Hepatocyte (in vitro differentiated cells): Measurements from ENCODE around the gene CALB2. TPM values are rescaled to one million over a fixed set of nuclear protein-coding genes. Genes with fewer than 3 reads are reported as not detected.
A peak's percentile ranks its signal among the peaks of the same experiment; 100 is the strongest.

Experiments
- DNase-seq: peaks from one replicate; pipeline ENCODE4 v3.0.0-alpha.2; 2016; ENCODE audit warnings: low spot score
- H2AFZ ChIP-seq: fragments of 200-600 bp; sonication (generic); 2 replicates; pipeline ENCODE4 v1.6.0; 2016; ENCODE audit warnings: antibody characterized with exemption, mild to moderate bottlenecking
- H3K27ac ChIP-seq: fragments of 200-600 bp; sonication (generic); 2 replicates; pipeline ENCODE4 v1.5.1; 2016; ENCODE audit warnings: mild to moderate bottlenecking
- H3K27me3 ChIP-seq: fragments of 200-600 bp; sonication (generic); 2 replicates; pipeline ENCODE4 v1.6.1; 2016
- H3K36me3 ChIP-seq: fragments of 200-600 bp; sonication (generic); replicated peaks from 2 replicates; pipeline ENCODE4 v1.5.1; 2016; ENCODE audit warnings: low read depth; ENCODE audit not compliant: insufficient read depth
- H3K4me1 ChIP-seq: fragments of 200-600 bp; sonication (generic); 2 replicates; pipeline ENCODE4 v1.5.1; 2016; ENCODE audit warnings: mild to moderate bottlenecking, moderate library complexity; ENCODE audit not compliant: insufficient read depth
- H3K4me2 ChIP-seq: fragments of 200-600 bp; sonication (generic); 2 replicates; pipeline ENCODE4 v1.6.0; 2016
- H3K4me3 ChIP-seq: fragments of 200-600 bp; sonication (generic); 2 replicates; pipeline ENCODE4 v1.5.1; 2016; ENCODE audit warnings: mild to moderate bottlenecking
- H3K79me2 ChIP-seq: fragments of 200-600 bp; sonication (generic); 2 replicates; pipeline ENCODE4 v1.6.0; 2017; ENCODE audit warnings: mild to moderate bottlenecking
- H3K9me2 ChIP-seq: fragments of 200-600 bp; sonication (generic); replicated peaks from 2 replicates; pipeline ENCODE4 v1.6.0; 2017; ENCODE audit warnings: mild to moderate bottlenecking; ENCODE audit not compliant: insufficient read depth
- H3K9me3 ChIP-seq: fragments of 200-600 bp; sonication (generic); 2 replicates; pipeline ENCODE4 v1.5.1; 2016; ENCODE audit warnings: low read depth, mild to moderate bottlenecking
- H4K20me1 ChIP-seq: fragments of 200-600 bp; sonication (generic); 2 replicates; pipeline ENCODE4 v1.6.0; 2016; ENCODE audit warnings: mild to moderate bottlenecking; ENCODE audit not compliant: insufficient read depth, poor library complexity, severe bottlenecking
- EZH2 ChIP-seq: fragments of 200-600 bp; sonication (generic); IDR thresholded peaks from 2 replicates; pipeline ENCODE4 v1.6.1; 2016; ENCODE audit warnings: antibody characterized with exemption, mild to moderate bottlenecking, borderline replicate concordance
- EZH2phosphoT487 ChIP-seq: fragments of 200-600 bp; sonication (generic); IDR thresholded peaks from one replicate; pipeline ENCODE4 v1.6.1; 2018; ENCODE audit warnings: antibody characterized with exemption, mild to moderate bottlenecking, low read depth, moderate library complexity; ENCODE audit not compliant: unreplicated experiment, severe bottlenecking
- WGBS: methylation state at CpG from one replicate; pipeline ENCODE4 v1.1.6; 2016; ENCODE audit warnings: low lambda C conversion rate; ENCODE audit errors: missing lambda C conversion rate; 5-methylcytosine and 5-hydroxymethylcytosine counted together
- polyA plus RNA-seq: library from polyadenylated mRNA; unstranded; fragments of >200 nt; fragmentation: Nextera tagmentation; extraction: Ambion mirVana; gene quantifications from 2 replicates; pipeline ENCODE4 v1.2.1, GENCODE V29; 2016
- total RNA-seq: library from RNA; depleted of rRNA; stranded (reverse); fragments of >200 nt; gene quantifications from 2 replicates; pipeline ENCODE4 v1.2.3, GENCODE V29; 2014
- TF ChIP-seq, protein P1 (sequence below): fragments of 200-600 bp; sonication (generic); IDR thresholded peaks from 2 replicates; pipeline ENCODE4 v1.5.1; 2016; ENCODE audit warnings: antibody characterized with exemption, mild to moderate bottlenecking; ENCODE audit not compliant: poor library complexity

Gene CALB2
- total and polyA plus RNA-seq, 2 experiments from 2014 or later: 2.3 to 6.5 TPM

DNA sequence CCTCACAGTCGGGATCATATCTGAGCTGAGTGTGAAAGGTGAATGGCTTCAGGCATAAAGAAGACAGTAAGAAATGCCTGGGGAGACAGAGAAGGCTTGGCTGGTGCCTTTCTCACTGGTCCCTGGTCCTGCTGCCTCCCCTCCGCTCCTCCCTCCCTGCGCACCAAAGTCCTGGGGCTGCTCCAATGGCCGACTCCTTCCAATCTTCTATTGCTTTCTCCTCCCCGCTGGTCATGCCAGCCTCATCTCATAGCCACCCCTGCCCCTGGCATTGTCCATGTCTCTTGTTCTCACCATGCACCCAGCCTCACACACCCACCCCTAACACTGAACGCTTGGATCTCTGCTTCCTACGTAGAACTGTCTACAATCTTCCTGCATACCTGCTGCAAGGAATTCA, 65.3 kb downstream of the CALB2 start:
- TF ChIP-seq EZH2phosphoT487: no peak
- TF ChIP-seq, protein P1, sequence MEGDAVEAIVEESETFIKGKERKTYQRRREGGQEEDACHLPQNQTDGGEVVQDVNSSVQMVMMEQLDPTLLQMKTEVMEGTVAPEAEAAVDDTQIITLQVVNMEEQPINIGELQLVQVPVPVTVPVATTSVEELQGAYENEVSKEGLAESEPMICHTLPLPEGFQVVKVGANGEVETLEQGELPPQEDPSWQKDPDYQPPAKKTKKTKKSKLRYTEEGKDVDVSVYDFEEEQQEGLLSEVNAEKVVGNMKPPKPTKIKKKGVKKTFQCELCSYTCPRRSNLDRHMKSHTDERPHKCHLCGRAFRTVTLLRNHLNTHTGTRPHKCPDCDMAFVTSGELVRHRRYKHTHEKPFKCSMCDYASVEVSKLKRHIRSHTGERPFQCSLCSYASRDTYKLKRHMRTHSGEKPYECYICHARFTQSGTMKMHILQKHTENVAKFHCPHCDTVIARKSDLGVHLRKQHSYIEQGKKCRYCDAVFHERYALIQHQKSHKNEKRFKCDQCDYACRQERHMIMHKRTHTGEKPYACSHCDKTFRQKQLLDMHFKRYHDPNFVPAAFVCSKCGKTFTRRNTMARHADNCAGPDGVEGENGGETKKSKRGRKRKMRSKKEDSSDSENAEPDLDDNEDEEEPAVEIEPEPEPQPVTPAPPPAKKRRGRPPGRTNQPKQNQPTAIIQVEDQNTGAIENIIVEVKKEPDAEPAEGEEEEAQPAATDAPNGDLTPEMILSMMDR: no peak
- TF ChIP-seq EZH2: no peak
- Histone ChIP-seq H3K79me2 (no peaks in the 10 kb centered on the region), H3K4me3 (no peak overlapping the region), H3K4me1 (no peaks in the 10 kb centered on the region), H3K9me3 (no peaks in the 10 kb centered on the region), H3K36me3 (no peaks in the 10 kb centered on the region), H3K4me2 (no peak overlapping the region), H3K27ac (no peak overlapping the region), H4K20me1 (no peaks in the 10 kb centered on the region), H3K27me3 (peaks cover 13% of the 10 kb centered on the region), H2AFZ (no peak overlapping the region), H3K9me2 (no peaks in the 10 kb centered on the region)
- no peak for DNase-seq
- WGBS: 85% methylated on average over 7 of the region's 7 CpGs

DNA sequence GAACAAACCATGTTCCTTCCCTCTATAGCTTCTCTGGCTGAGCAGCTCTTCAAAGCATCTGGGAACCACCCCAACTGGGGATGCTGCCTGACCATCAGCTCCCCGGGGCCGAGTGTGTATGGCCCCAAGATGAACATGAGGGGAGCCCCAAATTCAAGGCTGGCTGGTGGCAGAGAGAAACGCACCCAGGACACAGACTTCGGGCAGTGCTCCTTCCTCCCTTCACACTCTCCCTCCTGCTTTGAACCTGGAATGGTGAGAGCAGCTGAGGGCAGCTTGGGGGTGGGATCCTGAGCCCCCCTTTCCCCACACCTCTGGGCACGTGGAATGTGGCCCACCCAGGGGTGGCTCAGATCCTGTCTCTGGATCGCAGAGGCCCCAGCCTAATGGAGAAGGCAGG, 66.1 kb downstream of the CALB2 start:
- Histone ChIP-seq H3K27ac (no peak overlapping the region), H3K9me3 (no peaks in the 10 kb centered on the region), H3K79me2 (no peaks in the 10 kb centered on the region), H3K4me3 (no peak overlapping the region), H3K27me3 (peaks cover 14% of the 10 kb centered on the region), H3K4me2 (no peak overlapping the region), H2AFZ (no peak overlapping the region), H3K4me1 (no peaks in the 10 kb centered on the region), H3K9me2 (no peaks in the 10 kb centered on the region), H3K36me3 (no peaks in the 10 kb centered on the region), H4K20me1 (no peaks in the 10 kb centered on the region)
- TF ChIP-seq EZH2phosphoT487 (no peak), EZH2 (no peak)
- TF ChIP-seq, protein P1: no peak
- 72% methylated on average over 5 of the region's 6 CpGs for WGBS
- no peak for DNase-seq

DNA sequence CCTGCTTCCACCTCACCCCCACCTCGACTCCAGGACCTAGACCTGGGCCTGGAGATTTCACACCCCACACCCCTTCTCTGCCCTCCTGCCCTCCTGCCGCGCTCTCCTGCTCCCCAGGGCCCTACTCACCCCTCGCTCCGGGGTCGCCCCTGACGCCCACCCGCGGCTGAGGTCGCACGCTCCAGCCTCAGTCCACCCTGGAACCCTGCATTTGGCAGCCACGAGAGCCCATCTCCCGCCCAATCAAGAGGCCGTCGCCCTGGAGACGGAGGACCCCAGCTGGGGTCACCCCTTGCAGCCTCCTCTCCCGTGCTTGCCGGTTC, 67.2 kb downstream of the CALB2 start:
- Histone ChIP-seq H3K27ac (no peak overlapping the region), H3K27me3 (peaks cover 14% of the 10 kb centered on the region), H3K4me2 (peak overlapping the region; percentile 73), H3K79me2 (no peaks in the 10 kb centered on the region), H4K20me1 (no peaks in the 10 kb centered on the region), H3K4me3 (peak overlapping the region; percentile 22), H3K36me3 (no peaks in the 10 kb centered on the region), H3K4me1 (no peaks in the 10 kb centered on the region), H2AFZ (peak overlapping the region; percentile 39), H3K9me2 (no peaks in the 10 kb centered on the region), H3K9me3 (no peaks in the 10 kb centered on the region)
- TF ChIP-seq, protein P1: no peak
- no peak for TF ChIP-seq EZH2phosphoT487
- peak; percentile 38 for TF ChIP-seq EZH2
- DNase-seq: no peak
- WGBS: 8% methylated on average over 16 of the region's 18 CpGs
